Measurements from ENCODE around the gene ACOX2.

- TF ChIP-seq CTCF (conservative IDR thresholded peaks at IDR 0.05; ENCODE audit: low read length) (no peak), EZH2phosphoT487 (IDR thresholded peaks at IDR 0.05; ENCODE audit: borderline replicate concordance) (no peak)
Measured at GRCh38 chr3:58485801-58486435, 51.1 kb downstream of the ACOX2 start.
